Colonic mucosa (tissue), 4 donors: ENCODE results near the gene PURA. TPM values are rescaled to one million over a fixed set of nuclear protein-coding genes. Genes with fewer than 3 reads are reported as not detected.

Source experiments
- DNase-seq: peaks from one replicate; pipeline ENCODE4 v3.0.0-alpha.2; 2020
- H3K27ac ChIP-seq: fragments of 200-600 bp; one replicate; pipeline ENCODE4 v1.8.0; 2021
- H3K27me3 ChIP-seq: fragments of 200-600 bp; one replicate; pipeline ENCODE4 v1.8.0; 2021
- H3K36me3 ChIP-seq: fragments of 200-600 bp; one replicate; pipeline ENCODE4 v1.8.0; 2021
- H3K4me1 ChIP-seq: fragments of 200-600 bp; one replicate; pipeline ENCODE4 v1.8.0; 2021; ENCODE audit warnings: mild to moderate bottlenecking
- H3K4me3 ChIP-seq: fragments of 200-600 bp; one replicate; pipeline ENCODE4 v1.8.0; 2021
- H3K9ac ChIP-seq, 2 donors: one replicate each; pipeline ENCODE4 v1.7.0; 2013; ENCODE audit warnings: control low read depth in 2 of 2, low read depth in 2 of 2, low read length in 2 of 2
- H3K9me3 ChIP-seq: fragments of 200-600 bp; one replicate; pipeline ENCODE4 v1.8.0; 2021
- CTCF ChIP-seq: fragments of 200-600 bp; IDR thresholded peaks from one replicate; pipeline ENCODE4 v1.8.0; 2022; ENCODE audit warnings: antibody characterized with exemption, mild to moderate bottlenecking
- intact Hi-C: fragments of 100-400 bp; cut with DNase I; formaldehyde crosslinking; loops from one replicate; pipeline ENCODE4 v1.14.1; 2022
- total RNA-seq, 2 donors: library from RNA; stranded (reverse); fragmentation: NEBNext Ultra II Directional in 1 of 2; extraction: Animal tissue kit (Norgen Biotek cat#: 25700) in 1 of 2; gene quantifications; one replicate each; pipeline ENCODE4 v1.2.1, GENCODE V29; 2021
- donor health status: healthy.
- donor health status: DM: no; HTN: no; CAD: no.
- donor health status: DM: no; HTN: no; CAD: no.

PURA gene
- total RNA-seq, 2 donors from 2014 or later: 20.5 to 21.6 TPM

- TF ChIP-seq CTCF: no peak
- DNase-seq: no peak
- intact Hi-C loops: no loop called here
- H3K27ac ChIP-seq: no peak overlapping the region
- no peak overlapping the region for H3K4me3 ChIP-seq
- H3K4me1 ChIP-seq: no peaks in the 10 kb centered on the region
- no peaks in the 10 kb centered on the region for H3K36me3 ChIP-seq
- no peaks in the 10 kb centered on the region for H3K27me3 ChIP-seq
- no peaks in the 10 kb centered on the region for H3K9me3 ChIP-seq
- H3K9ac ChIP-seq: no peak overlapping the region
Observed at GRCh38 chr5:140076788-140077187, 37.1 kb upstream of the PURA start.

GRCh38 chr5:140083120-140083519 is 30.8 kb upstream of the PURA start:
- no peak for DNase-seq
- TF ChIP-seq CTCF: no peak
- intact Hi-C loops: no loop called here

GRCh38 chr5:140083650-140084049 is 30.3 kb upstream of the PURA start:
- H3K9me3 ChIP-seq: no peaks in the 10 kb centered on the region
- intact Hi-C loops: no loop called here

More at GRCh38 chr5:140083120-140083519, 30.8 kb upstream of the PURA start:
- no peak overlapping the region for H3K9ac ChIP-seq
- H3K4me1 ChIP-seq: no peaks in the 10 kb centered on the region
- no peak overlapping the region for H3K4me3 ChIP-seq
- H3K27ac ChIP-seq: no peak overlapping the region
- H3K27me3 ChIP-seq: no peaks in the 10 kb centered on the region
- no peaks in the 10 kb centered on the region for H3K36me3 ChIP-seq
- H3K9me3 ChIP-seq: no peaks in the 10 kb centered on the region

GRCh38 chr5:140084541-140084940 is 29.4 kb upstream of the PURA start:
- no peaks in the 10 kb centered on the region for H3K36me3 ChIP-seq
- no peak overlapping the region for H3K4me3 ChIP-seq
- intact Hi-C loops: no loop called here
- TF ChIP-seq CTCF: no peak
- H3K27ac ChIP-seq: no peak overlapping the region
- no peaks in the 10 kb centered on the region for H3K4me1 ChIP-seq
- no peak for DNase-seq
- H3K9ac ChIP-seq: no peak overlapping the region
- H3K27me3 ChIP-seq: no peaks in the 10 kb centered on the region
- no peaks in the 10 kb centered on the region for H3K9me3 ChIP-seq

More at GRCh38 chr5:140083650-140084049, 30.3 kb upstream of the PURA start:
- H3K36me3 ChIP-seq: no peaks in the 10 kb centered on the region
- no peaks in the 10 kb centered on the region for H3K4me1 ChIP-seq
- H3K27me3 ChIP-seq: no peaks in the 10 kb centered on the region
- H3K27ac ChIP-seq: no peak overlapping the region
- TF ChIP-seq CTCF: no peak
- no peak for DNase-seq
- no peak overlapping the region for H3K9ac ChIP-seq
- H3K4me3 ChIP-seq: no peak overlapping the region

GRCh38 chr5:140090251-140090650 is 23.7 kb upstream of the PURA start:
- intact Hi-C loops: no loop called here
- no peaks in the 10 kb centered on the region for H3K9me3 ChIP-seq

More at GRCh38 chr5:140090251-140090650, 23.7 kb upstream of the PURA start:
- no peak for DNase-seq
- Histone ChIP-seq H3K4me1 (no peaks in the 10 kb centered on the region), H3K27ac (no peak overlapping the region), H3K4me3 (no peak overlapping the region), H3K27me3 (no peaks in the 10 kb centered on the region), H3K9ac (no peak overlapping the region), H3K36me3 (no peaks in the 10 kb centered on the region)
- no peak for TF ChIP-seq CTCF
